Liver (tissue), 3 donors: Measurements from ENCODE around the gene RAD51B.

Source experiments
- CTCF ChIP-seq: fragments of 150-350 bp; IDR thresholded peaks from 2 replicates; pipeline ENCODE4 v1.5.1; 2017; ENCODE audit warnings: improper control_type of control experiment, low read depth, low read length; ENCODE audit not compliant: missing input control
- FOXA1 ChIP-seq: IDR thresholded peaks from 2 replicates; pipeline ENCODE4 v1.6.1; 2016; ENCODE audit warnings: antibody characterized with exemption
- HNF4A ChIP-seq, 2 donors: conservative IDR thresholded peaks; 2 replicates each; pipeline ENCODE4 v1.6.1; 2016; ENCODE audit warnings: antibody characterized with exemption in 2 of 2, mild to moderate bottlenecking in 2 of 2
- HNF4G ChIP-seq: IDR thresholded peaks from 2 replicates; pipeline ENCODE4 v1.6.1; 2016; ENCODE audit warnings: antibody characterized with exemption
- JUND ChIP-seq, 2 donors: IDR thresholded peaks; 2 replicates each; pipeline ENCODE4 v1.6.1; 2016; ENCODE audit warnings: antibody characterized with exemption in 2 of 2
- MAX ChIP-seq: IDR thresholded peaks from 2 replicates; pipeline ENCODE4 v1.6.1; 2016; ENCODE audit warnings: antibody characterized with exemption
- NR2F2 ChIP-seq: IDR thresholded peaks from 2 replicates; pipeline ENCODE4 v1.6.1; 2016; ENCODE audit warnings: antibody characterized with exemption
- RAD21 ChIP-seq, 2 donors: IDR thresholded peaks; 2 replicates each; pipeline ENCODE4 v1.6.1; 2016; ENCODE audit warnings: antibody characterized with exemption in 2 of 2, mild to moderate bottlenecking in 2 of 2
- REST ChIP-seq: IDR thresholded peaks from 2 replicates; pipeline ENCODE4 v1.6.1; 2016; ENCODE audit warnings: antibody characterized with exemption, mild to moderate bottlenecking
- RXRA ChIP-seq, 2 donors: IDR thresholded peaks; 2 replicates each; pipeline ENCODE4 v1.6.1; 2017 to 2018; ENCODE audit warnings: antibody characterized with exemption in 2 of 2, mild to moderate bottlenecking in 1 of 2
- TAF1 ChIP-seq: conservative IDR thresholded peaks from 2 replicates; pipeline ENCODE4 v1.6.1; 2016; ENCODE audit warnings: antibody characterized with exemption, mild to moderate bottlenecking
- YY1 ChIP-seq: IDR thresholded peaks from 2 replicates; pipeline ENCODE4 v1.6.1; 2016; ENCODE audit warnings: antibody characterized with exemption, mild to moderate bottlenecking
- TF ChIP-seq, protein P1 (sequence below): IDR thresholded peaks from 2 replicates; pipeline ENCODE4 v1.6.1; 2016; ENCODE audit warnings: antibody characterized with exemption
- TF ChIP-seq, protein P2 (sequence below): IDR thresholded peaks from 2 replicates; pipeline ENCODE4 v1.6.1; 2016; ENCODE audit warnings: antibody characterized with exemption
- donor health status: healthy.
- donor health status: healthy.

DNA sequence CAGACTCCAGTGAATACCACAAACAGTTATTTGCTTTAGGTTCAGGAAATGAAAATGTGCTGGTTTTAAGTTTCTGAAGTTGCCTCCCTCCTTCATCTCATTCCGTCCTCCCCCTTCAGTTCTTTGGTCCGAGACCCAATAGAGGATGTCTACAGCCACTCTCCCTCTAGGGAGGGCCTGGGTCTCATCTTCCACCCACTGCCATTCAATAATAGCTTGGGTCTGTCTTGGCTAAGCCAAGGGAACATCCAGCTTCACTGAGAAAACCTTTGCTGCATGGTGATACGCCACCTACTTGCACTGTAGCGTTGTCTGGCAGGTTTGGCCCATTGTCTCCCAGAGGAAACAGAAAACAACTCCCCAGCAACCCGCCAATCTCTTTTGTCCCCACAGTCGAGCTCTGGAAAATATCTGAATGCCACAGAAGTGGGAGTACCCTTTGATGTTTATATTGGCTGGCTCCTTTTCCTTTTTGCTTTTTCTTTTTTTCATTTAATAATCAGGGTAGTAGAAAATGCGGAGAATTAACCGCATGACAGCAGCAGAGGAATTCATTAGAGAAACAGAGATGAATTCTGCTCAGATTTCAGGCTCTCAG lies 380.1 kb downstream of the RAD51B start:
- no peak for TF ChIP-seq CTCF
- TF ChIP-seq HNF4A (conservative IDR thresholded peaks at IDR 0.05) = peak; percentile 8 to 23
- no peak for TF ChIP-seq TAF1
- TF ChIP-seq, protein P1, sequence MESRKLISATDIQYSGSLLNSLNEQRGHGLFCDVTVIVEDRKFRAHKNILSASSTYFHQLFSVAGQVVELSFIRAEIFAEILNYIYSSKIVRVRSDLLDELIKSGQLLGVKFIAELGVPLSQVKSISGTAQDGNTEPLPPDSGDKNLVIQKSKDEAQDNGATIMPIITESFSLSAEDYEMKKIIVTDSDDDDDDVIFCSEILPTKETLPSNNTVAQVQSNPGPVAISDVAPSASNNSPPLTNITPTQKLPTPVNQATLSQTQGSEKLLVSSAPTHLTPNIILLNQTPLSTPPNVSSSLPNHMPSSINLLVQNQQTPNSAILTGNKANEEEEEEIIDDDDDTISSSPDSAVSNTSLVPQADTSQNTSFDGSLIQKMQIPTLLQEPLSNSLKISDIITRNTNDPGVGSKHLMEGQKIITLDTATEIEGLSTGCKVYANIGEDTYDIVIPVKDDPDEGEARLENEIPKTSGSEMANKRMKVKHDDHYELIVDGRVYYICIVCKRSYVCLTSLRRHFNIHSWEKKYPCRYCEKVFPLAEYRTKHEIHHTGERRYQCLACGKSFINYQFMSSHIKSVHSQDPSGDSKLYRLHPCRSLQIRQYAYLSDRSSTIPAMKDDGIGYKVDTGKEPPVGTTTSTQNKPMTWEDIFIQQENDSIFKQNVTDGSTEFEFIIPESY = no peak
- TF ChIP-seq, protein P2, sequence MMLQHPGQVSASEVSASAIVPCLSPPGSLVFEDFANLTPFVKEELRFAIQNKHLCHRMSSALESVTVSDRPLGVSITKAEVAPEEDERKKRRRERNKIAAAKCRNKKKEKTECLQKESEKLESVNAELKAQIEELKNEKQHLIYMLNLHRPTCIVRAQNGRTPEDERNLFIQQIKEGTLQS = no peak
- TF ChIP-seq NR2F2 = no peak
- TF ChIP-seq REST = peak; percentile 27
- TF ChIP-seq RAD21 (IDR thresholded peaks at IDR 0.05) = peak in 1 of 2 donors; percentile 17
- no peak for TF ChIP-seq JUND (IDR thresholded peaks at IDR 0.05)
- peak in 1 of 2 donors; percentile 9 for TF ChIP-seq RXRA (IDR thresholded peaks at IDR 0.05)
- TF ChIP-seq FOXA1 = no peak
- no peak for TF ChIP-seq MAX
- no peak for TF ChIP-seq HNF4G
- no peak for TF ChIP-seq YY1
